Stimulated activated CD4-positive, alpha-beta T cell treated with anti-CD3 and anti-CD28 coated beads, Interleukin-1b, Interleukin-23, amount 100 ng/mL, for 24 hours (primary cell): Measurements from ENCODE around the gene RNF123.
"Not testable (repeated sequence)": the region's sequence is repeated elsewhere in the genome, so short reads cannot be mapped to it uniquely, and the experiment has no call there.

ENCODE experiments used
- DNase-seq, 4 experiments: peaks; one replicate each; pipeline ENCODE4 v3.0.0-alpha.2; 2020; ENCODE audit warnings: low read depth in 4 of 4, low spot score in 1 of 4

The RNF123 gene

DNA sequence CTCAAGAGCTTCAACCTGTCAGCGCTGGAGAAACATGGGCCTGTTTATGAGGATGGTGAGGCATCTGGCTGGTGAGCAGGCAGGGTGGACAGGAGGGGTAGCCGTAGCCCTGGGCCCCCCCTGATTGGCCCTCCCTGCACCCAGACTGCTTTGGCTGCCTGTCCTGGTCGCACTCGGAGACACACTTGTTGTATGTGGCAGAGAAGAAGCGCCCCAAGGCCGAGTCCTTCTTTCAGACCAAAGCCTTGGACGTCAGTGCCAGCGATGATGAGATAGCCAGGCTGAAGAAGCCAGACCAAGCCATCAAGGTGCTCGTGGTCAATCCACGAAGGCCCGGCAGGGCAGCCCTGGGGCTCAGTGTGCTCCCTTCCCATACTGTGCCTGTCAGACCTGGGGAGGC is 13.4 kb upstream of the RNF123 start:
- no peak for DNase-seq

DNA sequence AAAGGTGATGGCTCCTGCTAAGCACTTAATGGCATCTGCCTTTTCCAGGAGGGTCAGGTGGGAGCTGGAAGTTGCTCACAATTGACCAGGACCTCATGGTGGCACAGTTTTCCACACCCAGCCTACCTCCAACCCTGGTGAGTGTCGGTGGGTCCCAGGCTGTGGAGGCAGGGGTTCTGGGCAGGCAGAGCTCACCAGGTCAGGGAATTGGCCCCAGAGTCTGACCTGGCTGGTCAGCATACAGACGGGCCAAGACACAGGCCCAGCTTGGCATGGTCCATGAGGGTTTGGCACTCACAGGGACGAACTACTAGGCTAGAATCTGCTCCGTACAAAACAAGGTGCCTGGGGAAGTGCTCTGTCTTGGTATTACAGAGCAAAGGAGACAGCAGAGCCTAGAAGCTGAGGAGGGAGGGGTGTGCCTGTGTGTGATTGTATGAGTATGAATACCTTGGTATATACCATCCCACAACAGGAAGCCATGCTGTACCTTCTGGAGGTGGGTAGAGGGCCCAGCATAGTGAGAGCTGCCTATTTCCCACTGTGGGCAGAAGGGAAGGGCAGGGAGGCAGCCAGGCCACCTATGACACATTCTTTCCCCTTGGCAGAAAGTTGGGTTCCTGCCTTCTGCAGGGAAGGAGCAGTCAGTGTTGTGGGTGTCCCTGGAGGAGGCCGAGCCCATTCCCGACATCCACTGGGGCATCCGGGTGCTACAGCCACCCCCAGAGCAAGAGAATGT is 8.7 kb upstream of the RNF123 start:
- DNase-seq, result no peak

- no peak for DNase-seq
Measured at GRCh38 chr3:49681232-49681522, 8.2 kb upstream of the RNF123 start.

DNA sequence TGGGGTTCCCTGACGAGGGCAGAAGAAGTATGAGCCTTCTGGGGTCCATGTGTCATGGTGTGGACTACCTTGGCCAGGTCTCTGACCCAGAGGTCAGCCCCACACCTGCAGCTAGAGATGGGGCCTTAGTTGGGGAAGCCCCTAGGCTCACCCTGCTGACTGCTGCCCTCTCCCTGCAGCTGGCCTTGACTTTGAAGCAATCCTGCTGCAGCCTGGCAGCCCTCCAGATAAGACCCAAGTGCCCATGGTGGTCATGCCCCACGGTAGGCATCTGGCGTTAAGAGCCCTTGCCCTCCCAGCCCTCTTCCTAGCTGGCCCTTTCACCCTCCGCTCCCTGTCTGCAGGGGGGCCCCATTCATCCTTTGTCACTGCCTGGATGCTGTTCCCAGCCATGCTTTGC is 7.8 kb upstream of the RNF123 start:
- DNase-seq, result no peak

DNA sequence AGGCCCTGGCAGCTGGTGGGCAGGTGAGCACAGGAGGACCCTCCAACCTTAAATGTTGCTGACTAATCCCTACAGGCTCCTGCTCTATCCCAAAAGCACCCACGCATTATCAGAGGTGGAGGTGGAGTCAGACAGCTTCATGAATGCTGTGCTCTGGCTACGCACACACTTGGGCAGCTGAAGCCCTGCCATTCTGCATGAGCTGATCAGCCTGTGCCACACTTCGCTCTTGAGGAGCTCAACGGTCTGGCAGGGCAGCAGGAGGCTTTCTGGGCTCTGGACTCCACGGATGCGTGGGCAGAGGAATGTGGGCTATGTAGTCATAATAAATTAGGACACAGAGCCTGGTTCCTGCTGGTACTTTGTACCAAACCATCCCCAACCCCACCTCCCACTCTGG is 6.2 kb upstream of the RNF123 start:
- no peak for DNase-seq

DNA sequence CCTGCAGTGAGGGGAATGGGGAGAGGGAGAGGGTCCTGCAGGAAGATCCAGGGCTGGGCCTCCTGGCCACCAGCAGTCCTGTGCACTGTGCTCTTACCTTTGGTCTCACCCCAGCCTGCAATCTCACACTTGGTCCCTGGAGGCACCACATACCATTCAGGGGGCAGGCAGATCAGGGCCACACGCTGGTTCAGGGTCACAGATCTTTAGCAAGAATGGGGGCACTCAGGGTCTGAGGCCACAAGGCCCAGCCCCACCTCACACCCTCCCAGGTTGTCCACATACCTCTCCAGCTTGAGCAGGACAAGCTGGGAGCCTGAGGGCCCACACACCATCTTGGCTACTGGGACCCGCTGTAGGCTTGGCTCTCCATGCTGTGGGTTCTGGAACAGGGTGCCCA is 4.9 kb upstream of the RNF123 start:
- not testable (repeated sequence) for DNase-seq

DNA sequence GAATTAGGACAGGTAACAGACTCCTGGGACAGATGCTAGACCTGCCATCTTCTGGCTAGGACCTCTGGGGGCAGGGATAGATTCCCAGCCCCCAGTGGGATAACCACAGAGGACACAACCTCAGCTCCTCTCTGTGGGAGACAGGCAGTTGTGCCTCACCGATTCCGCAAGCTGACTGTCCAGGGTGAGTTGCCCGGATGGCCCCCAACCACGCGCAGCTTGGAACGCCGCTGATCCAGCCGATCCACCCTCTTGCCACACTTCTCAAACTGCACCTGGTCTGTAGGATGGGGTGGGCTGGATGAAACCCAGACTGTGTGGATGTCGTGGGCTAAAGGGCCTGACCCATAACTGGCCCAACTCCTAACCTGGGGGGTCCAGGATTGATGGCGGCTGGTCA is 4.3 kb upstream of the RNF123 start:
- DNase-seq, result not testable (repeated sequence)

DNA sequence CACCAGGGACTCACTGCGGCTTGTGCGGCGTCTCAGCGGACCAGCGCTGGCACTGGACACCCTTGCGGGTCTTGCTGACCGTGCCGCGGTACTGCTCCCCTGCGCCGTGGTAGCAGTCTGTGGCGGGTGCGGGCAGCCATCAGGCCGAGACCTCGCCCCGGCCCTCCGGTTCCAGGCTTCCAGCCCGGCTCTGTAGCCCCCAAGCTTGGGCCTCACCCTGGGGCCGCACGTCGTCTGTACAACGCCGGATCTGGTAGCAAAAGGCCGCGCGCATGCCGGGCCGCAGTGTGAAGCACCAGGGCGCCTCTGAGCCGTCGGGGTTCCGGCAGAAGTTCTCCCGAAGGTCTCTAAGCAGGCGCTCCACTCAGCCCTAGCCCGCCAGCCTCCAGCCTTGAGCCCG is 3.5 kb upstream of the RNF123 start:
- DNase-seq, result not testable (repeated sequence)

- peak in 1 of 4 experiments; percentile 20 for DNase-seq
Measured at GRCh38 chr3:49686346-49686745, 3.0 kb upstream of the RNF123 start.

- peak in 2 of 4 experiments; percentile 19 to 43 for DNase-seq
Measured at GRCh38 chr3:49686769-49687423, 2.5 kb upstream of the RNF123 start.

DNA sequence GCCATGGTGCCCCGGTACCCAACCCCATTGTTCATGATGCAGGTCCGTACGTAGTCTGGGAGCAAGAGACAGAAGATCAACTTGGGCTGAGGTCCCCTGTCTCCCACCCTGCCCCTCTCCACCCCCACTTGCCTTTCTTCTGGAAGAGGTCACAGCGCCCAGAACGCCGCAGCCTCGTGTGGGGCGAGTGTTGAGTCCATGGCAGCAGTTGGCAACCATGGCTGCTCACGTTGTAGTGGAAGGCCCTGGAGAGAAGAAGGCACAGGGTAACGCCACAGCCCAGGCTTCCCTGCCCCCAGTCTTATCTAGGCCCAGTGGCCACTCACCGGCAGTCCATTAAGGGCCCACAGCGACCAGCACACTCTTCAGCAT is 1.9 kb upstream of the RNF123 start:
- DNase-seq, result not testable (repeated sequence)

- not testable (repeated sequence) for DNase-seq
Measured at GRCh38 chr3:49688338-49689045, 865 bp upstream of the RNF123 start.

GRCh38 chr3:49689908-49690624 is 709 bp downstream of the RNF123 start:
- not testable (repeated sequence) for DNase-seq

DNA sequence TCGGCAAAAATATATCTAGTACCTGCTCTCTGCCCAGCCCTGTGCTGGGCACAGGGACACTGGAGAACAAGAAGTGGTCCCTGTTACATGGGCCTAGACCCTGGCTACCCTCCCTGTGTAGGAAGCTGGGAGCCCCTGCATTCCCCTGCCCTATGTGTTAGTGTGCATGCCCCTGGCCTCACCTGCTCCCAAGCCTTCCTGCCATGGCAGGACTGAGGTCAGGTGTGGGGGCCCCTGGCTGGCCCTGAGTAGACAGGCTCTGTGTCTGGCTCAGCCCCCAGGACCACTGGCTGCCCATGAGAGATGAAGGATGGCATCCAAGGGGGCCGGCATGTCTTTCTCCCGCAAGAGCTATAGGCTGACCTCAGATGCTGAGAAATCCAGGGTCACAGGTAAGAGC is 1.5 kb downstream of the RNF123 start:
- not testable (repeated sequence) for DNase-seq

DNA sequence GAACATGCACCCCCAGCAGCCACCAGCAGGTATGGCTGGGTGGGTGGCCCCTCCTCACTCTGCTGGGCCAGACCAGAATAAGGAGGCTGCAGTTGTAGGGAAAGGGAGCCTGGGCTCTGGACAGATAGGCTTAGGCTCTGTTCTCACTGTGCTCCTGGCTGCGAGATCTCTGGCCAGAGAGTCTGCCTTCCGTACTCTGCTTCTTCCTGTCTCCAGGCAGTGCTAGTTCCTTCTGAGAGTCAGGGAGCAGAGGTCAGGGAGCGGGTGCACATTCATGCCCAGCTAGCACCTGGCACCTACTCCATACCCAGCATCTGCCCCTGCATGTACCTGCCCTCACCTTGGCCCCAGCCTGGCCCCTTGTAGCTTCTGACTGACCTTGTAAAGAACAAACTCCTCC is 2.1 kb downstream of the RNF123 start:
- not testable (repeated sequence) for DNase-seq

DNA sequence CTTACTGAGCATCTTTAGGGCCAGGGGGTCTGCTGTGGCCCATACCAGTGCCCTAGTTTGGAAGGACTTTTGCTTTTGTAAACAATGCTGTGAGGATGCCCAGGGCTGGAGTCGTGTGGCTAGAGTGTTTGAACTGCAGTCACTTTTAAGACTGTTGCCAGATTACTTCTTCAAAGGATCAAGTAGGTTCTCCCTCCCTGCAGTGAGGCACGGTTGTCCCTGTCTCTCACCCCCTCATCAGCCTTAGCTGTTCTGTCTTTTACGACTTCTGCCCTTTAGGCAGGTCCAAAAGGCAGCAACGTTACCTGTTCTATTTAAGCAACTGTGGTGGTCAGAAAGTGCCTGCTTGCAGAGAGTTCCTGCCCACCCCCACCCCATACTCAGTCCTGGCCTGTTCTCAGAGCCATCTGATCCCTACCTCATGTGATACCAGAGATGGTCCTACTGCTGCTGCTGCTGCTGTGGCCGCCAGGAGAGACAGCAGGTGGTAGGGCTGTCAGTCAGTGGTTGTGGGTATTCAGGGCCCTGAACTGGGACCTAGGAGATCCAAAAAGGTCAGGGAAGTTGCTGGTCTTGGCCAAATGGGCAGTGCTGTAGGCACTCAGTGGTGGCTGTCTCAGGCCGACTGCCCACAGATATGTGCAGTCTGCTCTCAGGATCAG is 5.2 kb downstream of the RNF123 start:
- not testable (repeated sequence) for DNase-seq

- not testable (repeated sequence) for DNase-seq
Measured at GRCh38 chr3:49695350-49696015, 6.1 kb downstream of the RNF123 start.

DNA sequence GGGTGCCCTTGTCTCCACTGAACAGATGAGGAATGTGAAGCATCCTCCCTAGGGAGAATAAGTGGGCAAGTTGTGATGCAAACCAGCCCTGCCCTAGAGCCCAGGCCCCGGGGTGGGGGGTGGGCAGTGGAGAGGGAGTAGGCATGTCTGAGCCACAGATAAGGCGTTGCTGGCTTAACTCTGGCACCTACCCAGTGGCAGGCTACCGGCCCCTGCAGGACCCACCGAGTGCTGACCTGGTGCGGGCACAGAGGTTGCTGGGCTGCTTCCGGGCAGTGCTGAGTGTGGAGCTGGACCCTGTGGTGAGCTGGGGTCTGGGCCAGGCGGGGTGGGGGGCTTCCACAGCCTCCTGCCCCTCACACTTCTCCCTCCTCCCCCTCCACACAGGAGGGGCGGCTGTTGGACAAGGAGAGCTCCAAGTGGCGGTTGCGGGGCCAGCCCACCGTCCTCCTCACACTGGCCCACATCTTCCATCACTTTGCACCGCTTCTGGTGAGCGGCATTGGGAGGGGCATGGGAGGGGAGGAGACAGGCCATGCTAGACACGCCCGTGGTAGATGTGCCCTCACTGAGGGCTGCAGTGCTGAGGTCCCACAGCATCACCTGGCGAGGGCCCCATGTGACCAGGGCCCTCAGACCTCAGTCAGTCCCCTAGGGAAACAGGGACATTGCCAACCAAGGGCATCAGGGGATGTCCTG is 10.1 kb downstream of the RNF123 start:
- DNase-seq, result no peak

- no peak for DNase-seq
Measured at GRCh38 chr3:49700014-49700413, 10.7 kb downstream of the RNF123 start.
